Endothelial cell of umbilical vein (primary cell): ENCODE data around the gene CNTNAP2. TPM values are rescaled to one million over a fixed set of nuclear protein-coding genes. Genes with fewer than 3 reads are reported as not detected.

Source experiments
- BruUV-seq: library from RNA; stranded (reverse); fragments of 400-500 nt; replicated peaks from 2 replicates; lab custom pipeline; 2021; lab: Mats Ljungman, UMichigan
- CTCF ChIA-PET: fragments of 300-600, 350-600 bp; sonication (Branson Sonifier 250); formaldehyde crosslinking; loops from one replicate; lab custom pipeline; 2021; ENCODE audit warnings: antibody characterized with exemption, inconsistent platforms; lab: Charles Lee
- POLR2A ChIA-PET: fragments of 300-600, 350-600 bp; sonication (Branson Sonifier 250); formaldehyde crosslinking; loops from one replicate; lab custom pipeline; 2021; ENCODE audit warnings: antibody characterized with exemption, inconsistent platforms; lab: Charles Lee
- DNase-seq: peaks from one replicate; pipeline ENCODE4 v3.0.0-alpha.2; 2011; ENCODE audit warnings: low read depth, low spot score
- FAIRE-seq: peaks from 2 replicates; lab custom pipeline; 2011; peaks lifted over from hg19 to GRCh38; lab: Jason Lieb, UNC
- H2AFZ ChIP-seq: 2 replicates; pipeline ENCODE4 v1.6.0; 2012; ENCODE audit warnings: low read depth, low read length, control low read depth, inconsistent platforms
- H3K27ac ChIP-seq: 2 replicates; pipeline ENCODE4 v1.5.1; 2011; ENCODE audit warnings: low read depth, mild to moderate bottlenecking, control low read depth, low read length, moderate library complexity; ENCODE audit not compliant: insufficient read depth
- H3K27me3 ChIP-seq, 2 experiments: 2 replicates each; pipeline versions ENCODE4 v1.6.0 to v1.6.1; 2011; ENCODE audit warnings: low read length in 2 of 2, mixed read lengths in 1 of 2; ENCODE audit not compliant: control insufficient read depth in 2 of 2, insufficient read depth in 2 of 2
- H3K36me3 ChIP-seq, 2 experiments: 2 replicates in 1 of 2; 3 replicates in 1 of 2; pipeline ENCODE4 v1.5.1; 2011; ENCODE audit warnings: low read length in 2 of 2, mild to moderate bottlenecking in 1 of 2, moderate library complexity in 1 of 2; ENCODE audit not compliant: control insufficient read depth in 2 of 2, insufficient read depth in 2 of 2; ENCODE audit errors: extremely low read depth in 1 of 2
- H3K4me1 ChIP-seq: 3 replicates; pipeline ENCODE4 v1.5.1; 2011; ENCODE audit warnings: mild to moderate bottlenecking, low read length; ENCODE audit not compliant: control insufficient read depth, insufficient read depth; ENCODE audit errors: extremely low read depth
- H3K4me2 ChIP-seq: 2 replicates; pipeline ENCODE4 v1.6.1; 2011; ENCODE audit warnings: low read length, control low read depth, mixed read lengths; ENCODE audit not compliant: insufficient read depth
- H3K4me3 ChIP-seq, 3 experiments: fragments of 200-600 bp in 1 of 3; sonication (generic), shearing (Covaris generic) in 1 of 3; replicated peaks in 1 of 3; 2 replicates each; pipeline ENCODE4 v1.5.1; 2011 to 2016; ENCODE audit warnings: control low read depth in 3 of 3, low read length in 3 of 3, mild to moderate bottlenecking in 2 of 3, inconsistent platforms in 1 of 3, low read depth in 1 of 3, moderate library complexity in 1 of 3; ENCODE audit not compliant: insufficient read depth in 1 of 3
- H3K79me2 ChIP-seq: 2 replicates; pipeline ENCODE4 v1.6.0; 2012; ENCODE audit warnings: low read length, inconsistent platforms; ENCODE audit not compliant: control insufficient read depth, insufficient read depth
- H3K9ac ChIP-seq: replicated peaks from 2 replicates; pipeline ENCODE3; 2011; ENCODE audit warnings: low read length, control low read depth; ENCODE audit not compliant: insufficient read depth; ENCODE audit errors: extremely low read depth
- H3K9me1 ChIP-seq: replicated peaks from 3 replicates; pipeline ENCODE4 v1.6.0; 2011; ENCODE audit warnings: mild to moderate bottlenecking, low read length; ENCODE audit not compliant: control insufficient read depth, insufficient read depth; ENCODE audit errors: extremely low read depth
- H3K9me3 ChIP-seq: replicated peaks from 2 replicates; pipeline ENCODE4 v1.5.1; 2012; ENCODE audit warnings: low read length, inconsistent platforms; ENCODE audit not compliant: control insufficient read depth, insufficient read depth
- H4K20me1 ChIP-seq: replicated peaks from 2 replicates; pipeline ENCODE3; 2011; ENCODE audit warnings: mild to moderate bottlenecking, low read length; ENCODE audit not compliant: control insufficient read depth, insufficient read depth; ENCODE audit errors: extremely low read depth
- CTCF ChIP-seq, 2 donors: IDR thresholded peaks; 1 replicate in 1 of 2; 2 replicates in 1 of 2; pipeline ENCODE4 v1.5.1; 2011; ENCODE audit warnings: low read length in 2 of 2, mild to moderate bottlenecking in 2 of 2, moderate library complexity in 2 of 2, control low read depth in 1 of 2, inconsistent platforms in 1 of 2, low read depth in 1 of 2; ENCODE audit not compliant: insufficient read depth in 1 of 2; ENCODE audit errors: extremely low read depth in 1 of 2
- EZH2 ChIP-seq: IDR thresholded peaks from 2 replicates; pipeline ENCODE4 v1.6.1; 2012; ENCODE audit warnings: borderline replicate concordance, low read depth, mild to moderate bottlenecking, moderate library complexity, low read length, inconsistent platforms; ENCODE audit not compliant: severe bottlenecking
- FOS ChIP-seq: IDR thresholded peaks from 2 replicates; pipeline ENCODE4 v1.6.1; 2011; ENCODE audit warnings: mild to moderate bottlenecking, low read length, moderate library complexity, borderline replicate concordance; ENCODE audit not compliant: insufficient read depth
- GATA2 ChIP-seq: IDR thresholded peaks from 2 replicates; pipeline ENCODE4 v1.7.0; 2011; ENCODE audit warnings: low read depth, mild to moderate bottlenecking, moderate library complexity, mixed read lengths, low read length; ENCODE audit not compliant: insufficient read length, insufficient read depth
- JUN ChIP-seq: IDR thresholded peaks from 2 replicates; pipeline ENCODE4 v1.6.1; 2011; ENCODE audit warnings: borderline replicate concordance, low read depth; ENCODE audit not compliant: insufficient read length, insufficient read depth
- MAX ChIP-seq: IDR thresholded peaks from 2 replicates; pipeline ENCODE4 v1.6.1; 2011; ENCODE audit not compliant: insufficient read depth, insufficient read length
- MYC ChIP-seq: IDR thresholded peaks from one replicate; pipeline ENCODE4 v1.6.1; 2011; ENCODE audit warnings: mild to moderate bottlenecking, low read depth, low read length
- POLR2A ChIP-seq: IDR thresholded peaks from 2 replicates; pipeline ENCODE4 v1.6.1; 2012; ENCODE audit warnings: low read depth, mild to moderate bottlenecking, control low read depth, low read length
- POLR2AphosphoS5 ChIP-seq: IDR thresholded peaks from 2 replicates; pipeline ENCODE4 v1.6.1; 2012; ENCODE audit warnings: low read depth, mild to moderate bottlenecking, control low read depth, low read length, moderate library complexity; ENCODE audit not compliant: insufficient read depth
- dilution Hi-C: fragments of 300-500 bp; cut with MboI; formaldehyde crosslinking; loops from one replicate; pipeline ENCODE4 v1.15.0; 2019; ENCODE audit warnings: low sequenced_read_pairs; ENCODE audit not compliant: extremely low pct_ligation_motif_present
- intact Hi-C: fragments of 100-400 bp; cut with micrococcal nuclease; formaldehyde crosslinking; loops from one replicate; pipeline ENCODE4 v1.10.0; 2022
- polyA plus RNA-seq, 4 experiments: library from polyadenylated mRNA; depleted of rRNA in 3 of 4; stranded (reverse) in 3 of 4; unstranded in 1 of 4; fragments of >200 nt; gene quantifications; 2 replicates each; pipeline versions ENCODE4 v1.2.1 to v1.2.3, GENCODE V29; 2011 to 2012; ENCODE audit warnings: missing spikeins in 1 of 4
- total RNA-seq: library from RNA; stranded (reverse); gene quantifications from 2 replicates; pipeline ENCODE4 v1.2.3, GENCODE V29; 2021

CNTNAP2 gene
- total and polyA plus RNA-seq, 2 donors (not counting 3 experiments of a cell fraction or from before 2014, with no cell fraction given): not detected

DNA sequence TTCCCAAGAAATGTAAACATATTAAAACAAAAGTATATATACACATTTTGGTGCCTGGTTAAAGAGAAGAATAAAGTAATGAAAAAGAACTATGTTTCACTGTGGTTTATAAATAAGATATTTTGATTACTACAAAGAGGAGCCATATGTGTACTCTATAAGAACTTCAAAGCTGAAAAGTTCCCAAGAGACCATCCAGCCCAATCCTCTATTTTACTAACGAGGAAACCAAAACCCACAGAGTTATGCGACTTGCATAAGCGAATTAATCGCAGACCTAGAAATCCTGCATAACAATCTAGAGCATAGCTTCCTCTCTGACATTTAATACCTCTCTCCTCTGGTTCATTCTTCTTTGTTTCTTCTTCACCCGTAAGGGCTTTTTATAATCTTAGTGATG is 937.1 kb downstream of the CNTNAP2 start:
- Histone ChIP-seq H3K36me3 (no peaks in the 10 kb centered on the region), H3K9me1 (no peaks in the 10 kb centered on the region), H4K20me1 (no peaks in the 10 kb centered on the region), H3K27ac (no peak overlapping the region), H3K4me1 (no peaks in the 10 kb centered on the region), H3K9ac (no peak overlapping the region), H2AFZ (no peak overlapping the region), H3K79me2 (no peaks in the 10 kb centered on the region), H3K4me2 (no peak overlapping the region), H3K27me3 (no peaks in the 10 kb centered on the region), H3K4me3 (no peak overlapping the region), H3K9me3 (peaks cover 2% of the 10 kb centered on the region)
- no TSS peak for BruUV-seq
- DNase-seq (no peak), FAIRE-seq (no peak)
- intact Hi-C loops: no loop called here
- dilution Hi-C loops: no loop called here
- POLR2A ChIA-PET: no interaction called here
- CTCF ChIA-PET: no interaction called here
- TF ChIP-seq CTCF (IDR thresholded peaks at IDR 0.05; ENCODE audit: extremely low read depth in 1 of 2, insufficient read depth in 1 of 2, low read depth in 1 of 2, low read length in 2 of 2) (no peak), JUN (no peak), MYC (no peak), POLR2A (no peak), FOS (no peak), POLR2AphosphoS5 (no peak), GATA2 (no peak), EZH2 (no peak), MAX (no peak)
